A549 (cell line): ENCODE results near the gene GRIP2.

Source experiments
- CEBPB ChIP-seq, 2 experiments: fragments of >200 bp in 1 of 2; sonication (Bioruptor Twin) in 1 of 2; formaldehyde crosslinking in 1 of 2; IDR thresholded peaks; 2 replicates each; pipeline ENCODE4 v1.6.1; 2012 to 2016
- EP300 ChIP-seq, 2 experiments: fragments of >200 bp; sonication (Bioruptor Twin); formaldehyde crosslinking; IDR thresholded peaks; 2 replicates in 1 of 2; 3 replicates in 1 of 2; pipeline ENCODE4 v1.6.1; 2016 to 2017
- FOSL2 ChIP-seq, 2 experiments: fragments of 450-650 bp in 1 of 2; fragments of >200 bp in 1 of 2; sonication (Bioruptor Twin) in 1 of 2; formaldehyde crosslinking; IDR thresholded peaks; 2 replicates each; pipeline versions ENCODE4 v1.5.0 to v1.6.1; 2016 to 2020; ENCODE audit warnings: mild to moderate bottlenecking in 1 of 2, moderate library complexity in 1 of 2
- HOXA7 ChIP-seq: fragments of 250-450 bp; sonication (Bioruptor Pico); IDR thresholded peaks from 2 replicates; pipeline ENCODE4 v1.5.0; 2020; ENCODE audit warnings: mild to moderate bottlenecking, moderate library complexity
- HOXB13 ChIP-seq: fragments of 250-450 bp; sonication (Bioruptor Pico); IDR thresholded peaks from 2 replicates; pipeline ENCODE4 v1.5.0; 2020; ENCODE audit warnings: low read depth, mild to moderate bottlenecking, moderate library complexity
- MAFK ChIP-seq: fragments of 450-650 bp; IDR thresholded peaks from 2 replicates; pipeline ENCODE4 v1.6.1; 2014; ENCODE audit not compliant: partially characterized antibody
- MAZ ChIP-seq: fragments of 150-350 bp; IDR thresholded peaks from 2 replicates; pipeline ENCODE4 v1.6.1; 2014; ENCODE audit warnings: antibody characterized with exemption, low read depth, low read length, borderline replicate concordance
- NR3C1 ChIP-seq: fragments of >200 bp; sonication (Bioruptor Twin); formaldehyde crosslinking; IDR thresholded peaks from 3 replicates; pipeline ENCODE4 v1.6.1; 2017
- POLR2A ChIP-seq: IDR thresholded peaks from 2 replicates; pipeline ENCODE4 v1.6.1; 2012; ENCODE audit warnings: mild to moderate bottlenecking, low read length
- POLR2AphosphoS2 ChIP-seq: conservative IDR thresholded peaks from 2 replicates; pipeline ENCODE4 v1.6.1; 2012; ENCODE audit warnings: low read length, improper control_type of control experiment, inconsistent platforms
- RAD21 ChIP-seq, 2 experiments: fragments of >200 bp in 1 of 2; sonication (Bioruptor Twin) in 1 of 2; formaldehyde crosslinking in 1 of 2; IDR thresholded peaks in 1 of 2; conservative IDR thresholded peaks in 1 of 2; 2 replicates in 1 of 2; 3 replicates in 1 of 2; pipeline ENCODE4 v1.6.1; 2012 to 2018; ENCODE audit warnings: inconsistent platforms in 1 of 2
- TF ChIP-seq, protein P1 (sequence below): fragments of >200 bp; sonication (Bioruptor Twin); formaldehyde crosslinking; IDR thresholded peaks from 3 replicates; pipeline ENCODE4 v1.5.1; 2016
- TF ChIP-seq, protein P2 (sequence below): fragments of 200-600 bp; sonication (generic); IDR thresholded peaks from 2 replicates; pipeline ENCODE4 v1.6.1; 2016; ENCODE audit warnings: antibody characterized with exemption, mild to moderate bottlenecking, moderate library complexity

- TF ChIP-seq, protein P1, sequence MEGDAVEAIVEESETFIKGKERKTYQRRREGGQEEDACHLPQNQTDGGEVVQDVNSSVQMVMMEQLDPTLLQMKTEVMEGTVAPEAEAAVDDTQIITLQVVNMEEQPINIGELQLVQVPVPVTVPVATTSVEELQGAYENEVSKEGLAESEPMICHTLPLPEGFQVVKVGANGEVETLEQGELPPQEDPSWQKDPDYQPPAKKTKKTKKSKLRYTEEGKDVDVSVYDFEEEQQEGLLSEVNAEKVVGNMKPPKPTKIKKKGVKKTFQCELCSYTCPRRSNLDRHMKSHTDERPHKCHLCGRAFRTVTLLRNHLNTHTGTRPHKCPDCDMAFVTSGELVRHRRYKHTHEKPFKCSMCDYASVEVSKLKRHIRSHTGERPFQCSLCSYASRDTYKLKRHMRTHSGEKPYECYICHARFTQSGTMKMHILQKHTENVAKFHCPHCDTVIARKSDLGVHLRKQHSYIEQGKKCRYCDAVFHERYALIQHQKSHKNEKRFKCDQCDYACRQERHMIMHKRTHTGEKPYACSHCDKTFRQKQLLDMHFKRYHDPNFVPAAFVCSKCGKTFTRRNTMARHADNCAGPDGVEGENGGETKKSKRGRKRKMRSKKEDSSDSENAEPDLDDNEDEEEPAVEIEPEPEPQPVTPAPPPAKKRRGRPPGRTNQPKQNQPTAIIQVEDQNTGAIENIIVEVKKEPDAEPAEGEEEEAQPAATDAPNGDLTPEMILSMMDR = no peak
- TF ChIP-seq MAZ (no peak), EP300 (IDR thresholded peaks at IDR 0.05) (no peak), POLR2A (no peak), NR3C1 (no peak), CEBPB (IDR thresholded peaks at IDR 0.05) (no peak), HOXA7 (CRISPR knock-in tag) (no peak), RAD21 (conservative IDR thresholded peaks at IDR 0.05 in 1 of 2, IDR thresholded peaks at IDR 0.05 in 1 of 2) (no peak), FOSL2 (IDR thresholded peaks at IDR 0.05) (no peak), FOSL2 (CRISPR knock-in tag; IDR thresholded peaks at IDR 0.05) (no peak), HOXB13 (CRISPR knock-in tag) (no peak), POLR2AphosphoS2 (no peak), MAFK (no peak)
- TF ChIP-seq, protein P2, sequence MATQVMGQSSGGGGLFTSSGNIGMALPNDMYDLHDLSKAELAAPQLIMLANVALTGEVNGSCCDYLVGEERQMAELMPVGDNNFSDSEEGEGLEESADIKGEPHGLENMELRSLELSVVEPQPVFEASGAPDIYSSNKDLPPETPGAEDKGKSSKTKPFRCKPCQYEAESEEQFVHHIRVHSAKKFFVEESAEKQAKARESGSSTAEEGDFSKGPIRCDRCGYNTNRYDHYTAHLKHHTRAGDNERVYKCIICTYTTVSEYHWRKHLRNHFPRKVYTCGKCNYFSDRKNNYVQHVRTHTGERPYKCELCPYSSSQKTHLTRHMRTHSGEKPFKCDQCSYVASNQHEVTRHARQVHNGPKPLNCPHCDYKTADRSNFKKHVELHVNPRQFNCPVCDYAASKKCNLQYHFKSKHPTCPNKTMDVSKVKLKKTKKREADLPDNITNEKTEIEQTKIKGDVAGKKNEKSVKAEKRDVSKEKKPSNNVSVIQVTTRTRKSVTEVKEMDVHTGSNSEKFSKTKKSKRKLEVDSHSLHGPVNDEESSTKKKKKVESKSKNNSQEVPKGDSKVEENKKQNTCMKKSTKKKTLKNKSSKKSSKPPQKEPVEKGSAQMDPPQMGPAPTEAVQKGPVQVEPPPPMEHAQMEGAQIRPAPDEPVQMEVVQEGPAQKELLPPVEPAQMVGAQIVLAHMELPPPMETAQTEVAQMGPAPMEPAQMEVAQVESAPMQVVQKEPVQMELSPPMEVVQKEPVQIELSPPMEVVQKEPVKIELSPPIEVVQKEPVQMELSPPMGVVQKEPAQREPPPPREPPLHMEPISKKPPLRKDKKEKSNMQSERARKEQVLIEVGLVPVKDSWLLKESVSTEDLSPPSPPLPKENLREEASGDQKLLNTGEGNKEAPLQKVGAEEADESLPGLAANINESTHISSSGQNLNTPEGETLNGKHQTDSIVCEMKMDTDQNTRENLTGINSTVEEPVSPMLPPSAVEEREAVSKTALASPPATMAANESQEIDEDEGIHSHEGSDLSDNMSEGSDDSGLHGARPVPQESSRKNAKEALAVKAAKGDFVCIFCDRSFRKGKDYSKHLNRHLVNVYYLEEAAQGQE = no peak
Observed at GRCh38 chr3:14503706-14504065, 36.5 kb downstream of the GRIP2 start.
